IMR-90 (cell line): ENCODE measurements around the gene REPS1. TPM values are rescaled to one million over a fixed set of nuclear protein-coding genes. Genes with fewer than 3 reads are reported as not detected.

Experiments
- ATAC-seq: fragments of 200-7000 bp; cut with Tn5 transposase; 2 replicates; pipeline ENCODE4 v1.9.1; 2020; ENCODE audit warnings: low read depth, mild to moderate bottlenecking, moderate library complexity
- BruUV-seq: library from RNA; stranded (reverse); fragments of 400-500 nt; replicated peaks from 2 replicates; lab custom pipeline; 2021; lab: Mats Ljungman, UMichigan
- CTCF ChIA-PET: fragments of 300-600 bp; formaldehyde crosslinking; extraction: SDS; loops from one replicate; lab custom pipeline; 2021; ENCODE audit warnings: antibody characterized with exemption; lab: Yijun Ruan, JAX
- POLR2A ChIA-PET: fragments of 300-600 bp; sonication (Branson Sonifier 250); formaldehyde crosslinking; loops from one replicate; lab custom pipeline; 2022; ENCODE audit warnings: antibody characterized with exemption; ENCODE audit not compliant: unreplicated experiment; lab: Charles Lee
- DNase-seq: peaks from one replicate; pipeline ENCODE4 v3.0.0; 2013
- H2AFZ ChIP-seq: replicated peaks from 2 replicates; pipeline ENCODE3; 2013; ENCODE audit warnings: low read length, mild to moderate bottlenecking; ENCODE audit not compliant: poor library complexity
- H2AK5ac ChIP-seq: 2 replicates; pipeline ENCODE4 v1.6.1; 2013; ENCODE audit warnings: low read depth, low read length, inconsistent platforms
- H2AK9ac ChIP-seq: replicated peaks from 2 replicates; pipeline ENCODE3; 2013; ENCODE audit warnings: mild to moderate bottlenecking, low read depth, low read length, moderate library complexity; ENCODE audit not compliant: poor library complexity
- H2BK120ac ChIP-seq: 2 replicates; pipeline ENCODE4 v1.6.1; 2013; ENCODE audit warnings: low read depth, low read length, inconsistent platforms
- H2BK15ac ChIP-seq: 3 replicates; pipeline ENCODE4 v1.6.1; 2013; ENCODE audit warnings: low read depth, low read length, inconsistent platforms
- H2BK20ac ChIP-seq: 2 replicates; pipeline ENCODE4 v1.6.1; 2013; ENCODE audit warnings: low read depth, mild to moderate bottlenecking, inconsistent platforms, low read length, moderate library complexity
- H2BK5ac ChIP-seq: 2 replicates; pipeline ENCODE4 v1.6.1; 2013; ENCODE audit warnings: mild to moderate bottlenecking, low read depth, low read length, inconsistent platforms; ENCODE audit not compliant: poor library complexity, severe bottlenecking
- H3K14ac ChIP-seq: replicated peaks from 2 replicates; pipeline ENCODE4 v1.6.1; 2013; ENCODE audit warnings: low read depth, low read length, inconsistent platforms
- H3K18ac ChIP-seq: 2 replicates; pipeline ENCODE4 v1.6.1; 2013; ENCODE audit warnings: low read depth, low read length, control low read depth
- H3K23ac ChIP-seq: 2 replicates; pipeline ENCODE4 v1.6.1; 2013; ENCODE audit warnings: low read depth, low read length, inconsistent platforms
- H3K27ac ChIP-seq: 2 replicates; pipeline ENCODE4 v1.5.1; 2013; ENCODE audit warnings: mild to moderate bottlenecking, control low read depth, low read length; ENCODE audit not compliant: insufficient read depth
- H3K27me3 ChIP-seq: 2 replicates; pipeline ENCODE4 v1.6.1; 2013; ENCODE audit warnings: low read length; ENCODE audit not compliant: control insufficient read depth, insufficient read depth
- H3K36me3 ChIP-seq: 2 replicates; pipeline ENCODE4 v1.6.1; 2013; ENCODE audit warnings: low read length, mixed read lengths; ENCODE audit not compliant: control insufficient read depth, insufficient read depth
- H3K4ac ChIP-seq: 2 replicates; pipeline ENCODE4 v1.6.1; 2013; ENCODE audit warnings: low read depth, low read length, inconsistent platforms
- H3K4me1 ChIP-seq: 2 replicates; pipeline ENCODE4 v1.6.1; 2013; ENCODE audit warnings: low read length, mixed read lengths; ENCODE audit not compliant: control insufficient read depth, insufficient read depth
- H3K4me2 ChIP-seq: 2 replicates; pipeline ENCODE4 v1.6.1; 2013; ENCODE audit warnings: low read depth, mild to moderate bottlenecking, control low read depth, low read length, moderate library complexity
- H3K4me3 ChIP-seq: 2 replicates; pipeline ENCODE4 v1.5.1; 2013; ENCODE audit warnings: low read depth, mild to moderate bottlenecking, control low read depth, low read length, moderate library complexity; ENCODE audit not compliant: insufficient read depth
- H3K56ac ChIP-seq: 2 replicates; pipeline ENCODE4 v1.6.1; 2013; ENCODE audit warnings: low read length, inconsistent platforms; ENCODE audit not compliant: insufficient read depth; ENCODE audit errors: extremely low read depth
- H3K79me1 ChIP-seq, 2 experiments: 2 replicates each; pipeline ENCODE4 v1.6.1; 2013; ENCODE audit warnings: low read length in 2 of 2, inconsistent platforms in 1 of 2, low read depth in 1 of 2
- H3K9ac ChIP-seq: 2 replicates; pipeline ENCODE4 v1.6.1; 2013; ENCODE audit warnings: low read depth, low read length, control low read depth
- H3K9me1 ChIP-seq: 2 replicates; pipeline ENCODE4 v1.6.1; 2013; ENCODE audit warnings: low read length, inconsistent platforms; ENCODE audit not compliant: insufficient read depth
- H3K9me3 ChIP-seq: 2 replicates; pipeline ENCODE4 v1.6.1; 2013; ENCODE audit warnings: low read length; ENCODE audit not compliant: control insufficient read depth, insufficient read depth
- H4K20me1 ChIP-seq: 2 replicates; pipeline ENCODE4 v1.6.1; 2013; ENCODE audit warnings: low read length, inconsistent platforms; ENCODE audit not compliant: insufficient read depth
- H4K5ac ChIP-seq: 2 replicates; pipeline ENCODE4 v1.6.1; 2013; ENCODE audit warnings: mild to moderate bottlenecking, low read depth, low read length, control low read depth
- H4K8ac ChIP-seq, 2 experiments: 2 replicates each; pipeline ENCODE4 v1.6.1; 2013; ENCODE audit warnings: low read depth in 2 of 2, low read length in 2 of 2, control low read depth in 1 of 2, inconsistent platforms in 1 of 2
- H4K91ac ChIP-seq: 2 replicates; pipeline ENCODE4 v1.6.1; 2013; ENCODE audit warnings: low read depth, low read length, inconsistent platforms; ENCODE audit not compliant: insufficient read depth
- BHLHE40 ChIP-seq: fragments of 150-350 bp; IDR thresholded peaks from 2 replicates; pipeline ENCODE4 v1.6.1; 2016; ENCODE audit warnings: mild to moderate bottlenecking, low read depth, low read length
- MAZ ChIP-seq: IDR thresholded peaks from 2 replicates; pipeline ENCODE4 v1.6.1; 2012; ENCODE audit warnings: low read depth, mild to moderate bottlenecking, low read length, improper control_type of control experiment, moderate library complexity, borderline replicate concordance
- SMC3 ChIP-seq: fragments of 150-350 bp; IDR thresholded peaks from 2 replicates; pipeline ENCODE4 v1.6.1; 2016; ENCODE audit warnings: low read depth, mild to moderate bottlenecking, antibody characterized with exemption, low read length, moderate library complexity
- dilution Hi-C: fragments of 300-500 bp; cut with HindIII; formaldehyde crosslinking; loops from one replicate; pipeline ENCODE4 v1.14.3; 2018; ENCODE audit warnings: low sequenced_read_pairs; ENCODE audit not compliant: unreplicated experiment
- in situ Hi-C: fragments of 300-500 bp; cut with MboI; formaldehyde crosslinking; loops from 3 replicates; pipeline ENCODE4 v1.14.3; 2019; ENCODE audit warnings: low sequenced_read_pairs, inconsistent platforms, mixed read lengths
- intact Hi-C: fragments of 100-400 bp; cut with micrococcal nuclease; formaldehyde crosslinking; loops from 2 replicates; pipeline ENCODE4 v1.10.0; 2022
- polyA plus RNA-seq, 3 experiments: library from polyadenylated mRNA; depleted of rRNA; stranded (reverse); fragments of >200 nt; gene quantifications; 2 replicates each; pipeline ENCODE4 v1.2.3, GENCODE V29; 2012; ENCODE audit warnings: low replicate concordance in 1 of 3
- total RNA-seq: library from RNA; depleted of rRNA; stranded (reverse); fragments of >200 nt; gene quantifications from 2 replicates; pipeline ENCODE4 v1.2.3, GENCODE V29; 2012
- TF ChIP-seq, protein P1 (sequence below): fragments of 150-350 bp; IDR thresholded peaks from 2 replicates; pipeline ENCODE4 v1.6.1; 2016; ENCODE audit warnings: low read depth, mild to moderate bottlenecking, low read length, moderate library complexity, borderline replicate concordance

Gene REPS1
- total and polyA plus RNA-seq, 2 of the 4 experiments (the other 2 are of a cell fraction) = 21.9 to 24.2 TPM

DNA sequence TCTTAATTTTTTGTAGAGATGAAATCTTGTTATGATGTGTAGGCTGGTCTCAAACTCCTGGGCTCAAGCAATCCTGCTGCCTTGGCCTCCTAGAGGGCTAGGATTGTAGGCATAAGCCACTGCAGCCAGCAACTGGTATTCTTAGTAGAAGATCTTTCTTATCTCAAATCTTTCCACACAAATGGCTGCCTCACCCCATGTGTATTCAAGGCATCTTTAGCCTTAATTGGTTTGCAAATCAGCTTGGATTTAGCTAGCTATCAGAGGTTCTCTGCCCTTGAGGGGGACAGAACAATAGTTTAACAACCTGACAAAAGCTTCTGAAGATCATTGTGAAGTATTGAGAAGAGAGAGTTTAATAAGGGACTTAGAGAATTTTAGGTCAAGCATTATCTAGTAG is 22.6 kb upstream of the REPS1 start:
- in situ Hi-C loops = no loop called here
- no peak overlapping the region for H3K27ac ChIP-seq
- ATAC-seq (no peak), DNase-seq (no peak)
- H4K5ac ChIP-seq = no peak overlapping the region
- intact Hi-C loops = no loop called here
- no peak overlapping the region for H4K8ac ChIP-seq
- H4K91ac ChIP-seq = no peak overlapping the region
- H2AFZ ChIP-seq = no peak overlapping the region
- H3K4ac ChIP-seq = no peak overlapping the region
- H3K56ac ChIP-seq = no peak overlapping the region
- dilution Hi-C loops = no loop called here
- H3K14ac ChIP-seq = no peak overlapping the region
- H3K4me1 ChIP-seq = no peaks in the 10 kb centered on the region
- no peak overlapping the region for H2AK9ac ChIP-seq
- no peaks in the 10 kb centered on the region for H4K20me1 ChIP-seq
- ChIA-PET CTCF (no interaction called here), POLR2A (no interaction called here)
- no peaks in the 10 kb centered on the region for H3K9me3 ChIP-seq
- BruUV-seq = no TSS peak
- H2BK120ac ChIP-seq = no peak overlapping the region
- no peak overlapping the region for H2BK5ac ChIP-seq
- no peak overlapping the region for H3K23ac ChIP-seq
- no peak overlapping the region for H3K18ac ChIP-seq
- no peak overlapping the region for H2BK20ac ChIP-seq
- H3K36me3 ChIP-seq = no peaks in the 10 kb centered on the region
- H3K4me3 ChIP-seq = no peak overlapping the region
- H3K9ac ChIP-seq = no peak overlapping the region
- no peak overlapping the region for H3K4me2 ChIP-seq
- TF ChIP-seq, protein P1, sequence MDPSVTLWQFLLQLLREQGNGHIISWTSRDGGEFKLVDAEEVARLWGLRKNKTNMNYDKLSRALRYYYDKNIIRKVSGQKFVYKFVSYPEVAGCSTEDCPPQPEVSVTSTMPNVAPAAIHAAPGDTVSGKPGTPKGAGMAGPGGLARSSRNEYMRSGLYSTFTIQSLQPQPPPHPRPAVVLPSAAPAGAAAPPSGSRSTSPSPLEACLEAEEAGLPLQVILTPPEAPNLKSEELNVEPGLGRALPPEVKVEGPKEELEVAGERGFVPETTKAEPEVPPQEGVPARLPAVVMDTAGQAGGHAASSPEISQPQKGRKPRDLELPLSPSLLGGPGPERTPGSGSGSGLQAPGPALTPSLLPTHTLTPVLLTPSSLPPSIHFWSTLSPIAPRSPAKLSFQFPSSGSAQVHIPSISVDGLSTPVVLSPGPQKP = no peak
- TF ChIP-seq MAZ = no peak
- no peak for TF ChIP-seq SMC3
- TF ChIP-seq BHLHE40 = no peak
- H3K79me1 ChIP-seq = no peaks in the 10 kb centered on the region
- H3K9me1 ChIP-seq = no peaks in the 10 kb centered on the region
- no peak overlapping the region for H2AK5ac ChIP-seq
- H3K27me3 ChIP-seq = peaks cover 24% of the 10 kb centered on the region
- H2BK15ac ChIP-seq = no peak overlapping the region
